Ramos (cell line): ENCODE data around the gene EYS.
"Not testable (repeated sequence)": the region's sequence is repeated elsewhere in the genome, so short reads cannot be mapped to it uniquely, and the experiment has no call there.

ENCODE experiments used
- in situ Hi-C: fragments of 300-500 bp; cut with MboI; formaldehyde crosslinking; loops from one replicate; pipeline ENCODE4 v1.14.3; 2022; ENCODE audit warnings: low sequenced_read_pairs; ENCODE audit not compliant: unreplicated experiment

The EYS gene

DNA sequence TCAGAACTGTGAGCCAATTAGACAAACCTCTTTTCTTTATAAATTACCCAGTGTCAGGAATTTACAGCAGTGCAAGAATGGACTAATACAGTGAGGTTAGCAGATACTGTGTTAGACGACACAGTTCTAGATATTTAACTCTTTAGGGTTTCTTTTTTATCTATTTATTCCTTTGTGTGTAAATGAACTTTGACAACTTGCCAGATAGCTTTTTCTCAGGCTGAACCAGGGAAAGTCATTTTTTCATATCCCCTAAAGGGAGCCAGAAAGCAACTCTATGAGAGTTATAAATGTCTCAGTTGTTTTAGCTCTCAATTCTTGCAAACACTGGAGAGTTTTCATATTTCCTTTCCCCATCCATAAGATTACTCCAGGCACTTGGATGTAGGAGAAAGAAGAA lies 1794.1 kb downstream of the EYS start:
- in situ Hi-C loops: loop anchor here (25.0 kb wide), 1 partner anchor 424 kb away; no protein-coding TSS in a partner anchor

DNA sequence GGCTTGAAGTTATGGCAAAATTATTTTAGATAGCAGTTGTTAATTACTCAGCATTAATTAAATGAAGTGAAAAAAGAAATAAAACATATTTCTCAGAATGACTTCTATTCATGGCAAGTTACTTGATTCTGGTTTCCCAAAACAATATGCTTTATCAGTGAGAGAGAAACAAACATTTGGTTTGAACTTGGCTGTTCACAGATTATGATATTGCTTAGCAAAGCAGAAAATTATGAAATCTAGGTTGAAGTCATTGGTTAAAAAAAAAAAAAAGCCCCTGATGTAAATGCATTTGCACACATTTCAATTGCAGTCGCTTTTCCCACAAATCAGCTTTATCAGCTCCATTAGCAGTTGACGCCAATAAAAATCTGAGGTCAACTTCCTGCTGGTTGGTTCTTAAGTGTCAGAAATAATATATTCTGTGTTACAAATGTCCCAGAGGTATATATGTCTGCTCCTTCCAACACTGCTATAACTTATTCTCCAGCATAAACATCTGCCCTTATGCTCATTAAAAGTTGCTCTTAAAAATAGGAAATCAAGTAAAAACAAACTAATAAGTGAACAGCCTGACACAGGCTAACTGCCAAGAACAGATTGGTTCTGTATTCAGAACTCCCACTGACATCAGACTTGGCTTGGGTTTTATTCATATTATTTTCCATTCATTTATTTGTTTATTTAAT lies 1796.0 kb downstream of the EYS start:
- in situ Hi-C loops: loop anchor here (25.0 kb wide), 1 partner anchor 426 kb away; no protein-coding TSS in a partner anchor

DNA sequence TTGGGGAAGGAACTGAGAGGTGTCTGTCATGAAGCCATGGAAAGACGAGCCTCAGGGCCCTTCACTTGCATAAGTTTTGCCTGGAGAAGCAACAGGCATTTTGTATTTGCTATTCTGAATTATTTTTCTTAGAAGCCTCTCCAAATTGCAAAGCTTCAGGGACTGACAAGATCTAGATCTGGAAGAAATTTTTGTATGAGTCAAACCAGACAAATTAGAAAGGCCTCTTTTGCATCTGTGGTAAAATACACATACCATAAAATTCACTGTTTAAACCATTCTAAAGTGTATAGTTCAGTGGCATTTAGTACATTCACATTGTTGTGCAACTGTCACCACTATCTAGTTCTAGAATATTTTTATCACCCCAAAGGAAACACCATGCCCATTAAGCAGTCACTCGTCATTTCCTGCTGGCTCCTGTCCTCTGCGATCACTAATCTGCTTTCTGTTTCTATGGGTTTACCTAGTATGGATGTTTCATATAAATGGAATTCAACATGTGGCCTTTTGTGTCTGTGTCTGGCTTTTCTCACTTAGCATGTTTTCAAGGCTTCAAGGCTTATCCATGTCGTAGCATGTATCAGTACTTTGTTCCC lies 1802.3 kb downstream of the EYS start:
- in situ Hi-C loops: loop anchor here (25.0 kb wide), 1 partner anchor 433 kb away; no protein-coding TSS in a partner anchor

DNA sequence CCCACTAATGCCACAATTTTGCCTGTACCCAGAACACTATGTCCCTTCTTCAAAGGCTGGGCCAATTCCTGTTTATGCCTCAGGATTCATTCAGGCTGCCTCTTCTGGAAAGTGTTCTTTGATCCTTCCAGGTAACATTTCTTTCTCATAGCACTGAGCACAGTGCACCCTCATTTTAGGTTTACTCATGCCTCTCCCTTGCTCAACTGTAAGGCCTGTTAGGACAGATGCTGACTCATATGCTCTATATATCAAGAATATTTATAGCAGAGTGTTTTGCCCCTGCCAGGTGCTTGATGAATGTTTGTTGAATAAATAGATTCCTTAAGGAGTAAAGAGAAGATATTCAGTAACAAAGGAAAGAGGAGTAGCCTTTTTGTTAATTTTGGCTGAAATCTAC lies 1807.5 kb downstream of the EYS start:
- in situ Hi-C loops: no loop called here

DNA sequence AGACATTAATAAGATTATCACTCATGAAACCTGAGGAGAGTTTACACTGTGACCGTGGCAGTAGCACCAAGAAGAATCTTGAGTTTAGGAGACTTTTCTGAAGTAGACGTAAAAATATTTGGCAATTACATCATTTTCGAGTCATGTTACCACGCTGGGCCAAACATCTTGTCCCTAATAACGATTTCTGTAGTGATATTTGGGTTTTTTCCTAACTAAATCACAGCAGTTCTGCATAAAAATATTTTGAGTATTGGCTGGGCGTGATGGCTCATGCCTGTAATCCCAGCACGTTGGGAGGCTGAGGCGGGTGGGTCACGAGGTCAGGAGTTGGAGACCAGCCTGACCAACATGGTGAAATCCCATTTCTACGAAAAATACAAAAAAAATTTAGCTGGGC lies 1809.1 kb downstream of the EYS start:
- in situ Hi-C loops: no loop called here

DNA sequence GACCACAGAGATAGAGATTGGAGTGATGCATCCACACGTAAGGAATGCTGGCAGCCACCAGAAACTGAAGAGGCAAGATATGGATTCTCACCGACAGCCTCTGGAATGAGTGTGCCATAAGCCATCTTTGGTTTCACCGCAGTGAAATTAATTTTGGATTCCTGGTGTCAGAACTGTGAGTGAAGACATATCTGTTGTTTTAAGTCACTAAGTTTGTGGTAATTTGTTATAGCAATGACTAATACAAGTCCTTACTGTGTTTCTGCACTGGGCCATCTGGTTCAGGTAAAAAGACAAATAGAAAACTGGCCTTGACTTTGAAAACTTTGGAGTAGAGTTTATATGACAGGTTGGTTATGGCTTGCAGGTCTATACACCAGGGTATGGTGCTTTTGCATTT lies 1809.6 kb downstream of the EYS start:
- in situ Hi-C loops: no loop called here

DNA sequence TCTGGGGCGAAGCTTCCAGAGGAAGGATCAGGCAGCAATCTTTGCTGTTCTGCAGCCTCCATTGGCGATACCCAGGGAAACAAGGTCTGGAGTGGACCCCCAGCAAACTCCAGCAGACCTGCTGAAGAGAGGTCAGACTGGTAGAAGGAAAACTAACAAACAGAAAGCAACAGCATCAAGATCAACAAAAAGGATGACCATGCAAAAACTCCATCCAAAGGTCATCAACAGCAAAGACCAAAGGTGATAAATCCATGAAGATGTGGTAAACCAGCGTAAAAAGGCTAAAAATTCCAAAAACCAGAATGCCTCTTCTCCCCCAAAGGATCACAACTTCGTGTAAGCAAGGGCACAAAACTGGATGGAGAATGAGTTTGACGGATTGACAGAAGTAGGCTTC lies 1818.6 kb downstream of the EYS start:
- in situ Hi-C loops: no loop called here

DNA sequence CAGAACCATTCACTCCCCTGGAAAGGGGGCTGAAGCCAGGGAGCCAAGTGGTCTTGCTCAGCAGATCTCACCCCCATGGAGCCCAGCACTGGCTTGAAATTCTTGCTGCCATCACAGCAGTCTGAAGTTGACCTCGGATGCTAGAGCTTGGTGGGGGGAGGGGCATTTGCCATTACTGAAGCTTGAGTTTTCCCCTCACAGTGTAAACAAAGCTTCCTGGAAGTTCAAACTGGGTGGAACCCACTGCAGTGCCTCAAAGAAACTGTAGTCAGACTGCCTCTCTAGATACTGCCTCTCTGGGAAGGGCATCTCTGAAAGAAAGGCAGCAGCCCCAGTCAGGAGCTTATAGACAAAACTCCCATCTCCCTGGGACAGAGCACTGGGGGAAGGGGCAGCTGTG lies 1819.2 kb downstream of the EYS start:
- in situ Hi-C loops: not testable (repeated sequence)

DNA sequence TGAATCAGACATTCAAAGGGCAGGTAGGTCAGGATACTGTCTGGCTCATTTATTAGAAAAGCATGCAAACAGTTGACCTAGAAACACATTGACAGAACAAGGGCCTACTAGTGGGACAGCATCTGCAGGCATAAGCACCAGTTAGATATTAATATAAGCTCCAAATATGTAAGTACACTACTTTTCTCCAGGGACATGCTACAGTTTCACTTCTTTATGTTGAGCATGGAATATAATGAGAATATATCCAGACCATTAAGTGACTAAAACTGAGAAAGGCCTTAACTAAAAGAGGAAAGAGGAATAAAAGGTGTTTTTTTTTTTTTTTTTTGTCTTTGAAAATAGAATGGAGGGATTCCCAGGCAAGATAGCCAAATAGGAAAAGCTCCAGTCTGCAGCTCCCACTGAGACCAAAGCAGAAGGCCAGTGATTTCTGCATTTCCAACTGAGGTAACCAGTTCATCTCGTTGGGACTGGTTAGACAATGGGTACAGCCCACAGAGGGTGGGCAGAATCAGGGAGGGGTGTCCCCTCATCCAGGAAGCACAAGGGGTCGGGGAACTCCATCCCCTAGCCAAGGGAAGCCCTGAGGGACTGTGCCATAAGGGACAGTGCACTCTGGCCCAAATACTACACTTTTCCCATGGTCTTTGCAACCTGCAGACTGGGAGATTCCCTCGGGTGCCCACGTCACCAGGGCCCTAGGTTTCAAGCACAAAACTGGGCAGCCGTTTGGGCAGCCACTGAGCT lies 1819.8 kb downstream of the EYS start:
- in situ Hi-C loops: no loop called here

DNA sequence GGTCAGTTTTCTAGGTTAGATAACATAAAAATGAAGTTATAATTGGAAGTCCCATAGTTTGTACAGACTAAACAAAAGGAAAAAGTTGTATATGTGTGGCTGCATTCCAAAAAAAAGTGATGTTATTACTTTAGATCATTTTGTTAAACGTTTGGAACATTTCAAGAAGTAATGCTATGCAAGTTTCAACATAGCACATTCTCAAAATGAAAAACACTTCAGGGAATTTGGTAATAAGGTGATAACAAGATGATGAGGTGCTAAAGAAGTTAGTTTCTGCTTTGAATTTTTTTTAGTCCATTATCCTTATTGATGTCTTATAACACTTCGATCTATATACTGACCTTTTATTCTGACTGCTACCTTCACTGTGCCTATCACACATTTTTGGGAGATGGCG lies 1820.7 kb downstream of the EYS start:
- in situ Hi-C loops: no loop called here

DNA sequence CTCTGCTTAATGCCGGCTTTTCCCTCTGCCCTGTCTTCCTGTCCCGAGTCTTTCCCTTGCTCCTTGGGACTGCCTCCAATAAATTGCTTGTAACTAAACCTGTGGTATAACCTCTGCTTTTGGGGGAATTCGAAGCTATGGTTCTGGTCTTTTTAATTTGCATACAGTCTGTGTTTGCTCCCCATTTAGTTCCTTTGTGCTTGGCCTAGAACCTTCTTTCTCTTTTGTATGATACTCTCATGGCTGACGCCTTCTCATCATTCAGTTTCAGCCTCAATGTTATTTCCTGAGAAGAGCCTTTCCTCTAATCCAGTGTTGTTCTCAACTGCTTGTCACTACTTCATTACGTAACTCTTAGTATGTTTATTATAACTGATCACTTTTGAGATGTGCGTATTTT lies 1823.4 kb downstream of the EYS start:
- in situ Hi-C loops: no loop called here

DNA sequence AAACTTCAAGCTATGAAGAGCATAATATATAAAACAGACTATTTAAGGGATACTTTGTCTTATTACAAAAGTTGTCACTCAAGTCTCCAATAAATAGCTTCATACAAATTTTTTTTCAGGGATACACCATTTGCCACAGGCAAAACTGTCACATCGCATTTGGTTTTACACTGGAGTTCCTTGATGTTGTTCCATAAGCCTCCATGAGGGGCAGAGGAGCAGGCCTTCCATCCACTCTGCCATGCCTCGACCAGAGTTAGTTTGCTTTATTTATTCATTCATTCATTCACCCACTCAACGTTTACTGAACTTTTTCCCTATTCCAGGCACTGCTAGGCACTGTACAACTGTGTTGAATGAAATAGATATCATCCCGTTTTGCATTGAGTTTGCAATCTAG lies 1824.8 kb downstream of the EYS start:
- in situ Hi-C loops: no loop called here

DNA sequence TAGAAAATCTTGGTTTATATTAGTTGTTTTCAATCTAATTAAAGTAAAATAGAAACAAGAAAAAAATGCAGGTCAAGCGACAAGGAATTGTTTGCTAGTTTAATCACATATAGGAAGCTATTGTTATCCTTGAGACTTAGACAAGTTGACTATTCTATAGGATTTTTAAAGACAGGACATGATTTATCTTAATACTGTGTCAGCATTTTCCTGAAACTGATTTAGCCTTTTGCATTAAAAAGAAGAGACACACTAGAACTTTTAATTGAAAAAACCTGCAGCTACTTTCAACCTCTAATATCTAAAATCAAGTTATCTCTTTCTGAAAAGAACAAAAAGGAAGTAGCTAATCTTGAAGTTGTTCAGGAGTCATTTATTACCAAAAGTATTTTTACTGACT lies 1825.2 kb downstream of the EYS start:
- in situ Hi-C loops: no loop called here

DNA sequence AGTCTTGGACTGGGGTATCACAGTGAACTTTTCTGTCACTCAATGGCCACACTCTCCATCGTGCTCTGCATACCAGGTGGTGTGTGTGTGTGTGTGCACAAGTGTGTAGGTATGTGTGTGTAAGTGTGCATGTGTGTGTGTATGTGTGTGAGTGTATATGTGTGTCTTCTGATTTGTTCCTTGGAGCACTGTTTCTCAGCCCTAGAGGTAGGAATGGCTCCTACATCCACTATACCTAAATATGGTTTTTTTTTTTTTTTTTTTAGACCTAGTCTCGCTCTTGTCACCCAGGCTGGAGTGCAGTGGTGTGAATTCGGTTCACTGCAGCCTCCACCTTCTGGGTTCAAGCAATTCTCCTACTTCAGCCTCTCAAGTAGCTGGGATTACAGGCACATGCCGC lies 1834.8 kb downstream of the EYS start:
- in situ Hi-C loops: no loop called here

DNA sequence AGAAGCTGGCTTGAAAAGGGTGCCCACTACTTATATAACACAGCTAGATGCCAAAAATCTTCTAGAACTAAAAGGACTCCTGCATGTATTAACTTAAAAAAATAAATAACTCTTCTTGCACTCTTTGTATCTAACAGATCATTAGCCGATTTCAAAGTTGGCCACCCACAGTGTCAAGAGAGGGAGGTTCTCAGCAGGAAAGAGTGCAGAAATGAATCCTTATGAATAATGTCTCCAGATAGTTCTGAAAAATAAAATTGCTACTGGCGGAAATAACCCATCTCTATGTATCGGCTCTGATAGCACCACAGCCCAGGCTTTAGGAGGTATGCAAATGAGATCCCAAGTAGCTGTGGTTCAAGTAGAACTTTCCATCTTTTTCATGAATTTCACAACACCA lies 1838.7 kb downstream of the EYS start:
- in situ Hi-C loops: no loop called here

DNA sequence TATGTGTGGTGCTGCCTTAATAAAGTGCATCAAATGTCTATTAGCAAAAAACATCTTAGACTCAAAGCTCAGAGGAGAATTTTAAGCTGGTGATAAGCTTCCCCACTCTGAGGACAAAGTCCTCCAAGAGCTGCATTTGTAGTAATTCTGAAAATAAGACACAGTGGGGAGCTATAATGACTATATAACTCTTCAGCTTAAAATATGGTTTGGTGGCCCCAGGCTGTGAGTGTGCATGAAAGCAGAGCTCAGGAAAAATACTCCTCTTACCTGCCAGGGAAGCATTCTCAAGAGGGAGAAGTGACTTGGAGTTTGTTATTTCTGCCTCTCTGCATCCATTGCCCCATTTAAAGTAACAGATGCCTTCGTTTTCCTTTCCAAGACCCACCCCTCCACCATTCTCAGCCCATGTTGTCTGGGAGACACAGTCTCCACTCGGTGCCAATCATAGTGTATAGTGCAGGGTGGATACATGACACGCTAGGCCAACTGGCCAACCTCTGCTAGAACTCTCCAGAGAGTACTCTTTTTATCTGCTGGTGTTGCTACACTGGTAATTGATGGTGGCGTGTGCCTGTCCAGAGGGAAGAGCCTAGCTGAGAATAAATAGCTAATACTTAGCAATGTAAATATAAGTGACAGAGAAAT lies 1842.2 kb downstream of the EYS start:
- in situ Hi-C loops: no loop called here

DNA sequence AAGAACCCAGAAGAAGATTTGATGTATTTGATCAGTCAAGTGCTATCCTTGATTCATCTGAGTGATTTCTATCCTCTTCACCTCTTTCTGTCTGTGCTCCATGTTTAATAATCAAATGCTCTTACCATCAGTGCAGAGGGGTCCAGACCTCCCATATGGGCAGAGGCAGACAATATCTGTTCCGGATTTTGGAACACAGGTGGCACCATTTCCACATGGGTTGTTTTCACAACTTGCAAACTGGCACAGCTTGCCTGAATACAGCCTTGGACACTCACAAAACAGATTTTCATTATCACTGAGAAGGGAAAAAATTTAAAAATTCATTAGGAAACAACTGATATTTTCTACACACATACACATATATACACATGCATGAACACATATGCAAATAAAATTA lies 1843.0 kb downstream of the EYS start:
- in situ Hi-C loops: no loop called here

DNA sequence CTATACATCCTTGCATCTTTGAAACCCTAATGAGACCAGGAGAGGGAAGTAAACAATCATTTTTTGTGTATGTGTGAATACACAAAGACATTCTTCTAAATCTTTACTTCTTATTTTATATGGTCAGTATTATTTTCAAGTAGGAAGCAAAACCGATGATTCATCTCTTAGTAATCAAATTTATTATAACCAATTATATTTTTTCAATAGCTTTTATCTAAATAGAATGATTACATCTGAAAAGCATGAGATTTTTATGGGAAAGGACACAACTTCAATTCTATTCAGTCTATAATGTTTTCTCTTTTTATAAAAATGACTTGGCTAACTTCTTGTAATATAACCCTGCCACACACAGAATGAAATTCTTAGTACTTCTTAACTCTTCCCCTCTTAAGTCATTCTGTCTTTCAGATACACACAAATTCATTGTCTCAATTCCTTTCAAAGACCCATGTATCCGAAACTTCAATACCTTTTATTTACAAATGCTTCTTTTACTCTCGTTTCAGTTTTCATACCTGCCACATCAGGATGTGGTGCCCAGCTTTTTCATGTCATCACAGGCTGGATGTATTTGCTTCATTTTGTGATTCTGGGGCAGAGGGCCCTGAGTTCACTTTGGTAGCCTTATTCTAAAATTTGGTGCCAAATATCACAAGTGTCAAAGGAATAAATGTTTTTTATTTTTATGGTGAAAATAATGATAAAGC lies 1844.4 kb downstream of the EYS start:
- in situ Hi-C loops: no loop called here

DNA sequence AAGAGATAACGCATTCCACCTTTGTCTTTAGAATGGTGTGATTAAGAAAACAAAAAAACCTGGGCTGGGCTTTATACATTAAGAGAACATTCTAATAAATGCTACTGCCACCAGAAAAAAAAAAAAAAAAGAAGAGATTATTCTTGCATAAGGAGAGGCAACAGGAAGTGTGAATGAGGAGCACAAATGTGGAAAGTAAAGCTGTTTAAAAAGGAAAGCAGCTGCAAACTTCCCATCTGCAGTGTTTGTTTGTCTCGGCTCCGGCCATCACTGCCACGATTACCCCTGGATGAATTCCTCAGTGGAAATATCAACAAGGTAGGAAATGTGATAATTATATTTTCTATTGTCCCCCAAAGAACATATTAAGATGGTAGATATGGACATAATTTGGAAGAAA lies 1847.5 kb downstream of the EYS start:
- in situ Hi-C loops: no loop called here

DNA sequence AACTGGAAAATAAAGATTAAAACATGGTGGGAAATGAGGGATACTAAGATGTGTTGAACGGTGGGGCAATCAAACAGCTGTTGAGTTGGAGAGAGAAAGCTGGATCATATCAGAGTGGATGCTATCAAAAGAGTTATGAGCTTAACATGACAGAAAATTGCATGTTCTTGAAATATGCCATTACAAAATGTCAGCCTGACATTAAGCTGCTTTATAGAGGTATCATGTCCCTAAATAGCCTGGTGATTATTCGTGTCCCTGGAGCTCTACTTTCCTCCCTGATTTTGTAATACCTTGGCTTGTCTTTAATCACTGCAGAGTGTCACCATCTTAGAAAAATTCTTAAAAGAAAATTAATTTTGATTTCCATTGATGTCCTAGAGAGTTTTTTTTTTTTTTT lies 1848.3 kb downstream of the EYS start:
- in situ Hi-C loops: no loop called here
